ENCODE measurements around the gene LGMN.

LGMN gene

GRCh38 chr14:92692822-92693226 lies 55.6 kb downstream of the LGMN start:
- no peak for DNase-seq (ENCODE audit: low spot score)
- TF ChIP-seq, protein P1, sequence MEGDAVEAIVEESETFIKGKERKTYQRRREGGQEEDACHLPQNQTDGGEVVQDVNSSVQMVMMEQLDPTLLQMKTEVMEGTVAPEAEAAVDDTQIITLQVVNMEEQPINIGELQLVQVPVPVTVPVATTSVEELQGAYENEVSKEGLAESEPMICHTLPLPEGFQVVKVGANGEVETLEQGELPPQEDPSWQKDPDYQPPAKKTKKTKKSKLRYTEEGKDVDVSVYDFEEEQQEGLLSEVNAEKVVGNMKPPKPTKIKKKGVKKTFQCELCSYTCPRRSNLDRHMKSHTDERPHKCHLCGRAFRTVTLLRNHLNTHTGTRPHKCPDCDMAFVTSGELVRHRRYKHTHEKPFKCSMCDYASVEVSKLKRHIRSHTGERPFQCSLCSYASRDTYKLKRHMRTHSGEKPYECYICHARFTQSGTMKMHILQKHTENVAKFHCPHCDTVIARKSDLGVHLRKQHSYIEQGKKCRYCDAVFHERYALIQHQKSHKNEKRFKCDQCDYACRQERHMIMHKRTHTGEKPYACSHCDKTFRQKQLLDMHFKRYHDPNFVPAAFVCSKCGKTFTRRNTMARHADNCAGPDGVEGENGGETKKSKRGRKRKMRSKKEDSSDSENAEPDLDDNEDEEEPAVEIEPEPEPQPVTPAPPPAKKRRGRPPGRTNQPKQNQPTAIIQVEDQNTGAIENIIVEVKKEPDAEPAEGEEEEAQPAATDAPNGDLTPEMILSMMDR (IDR thresholded peaks at IDR 0.05; ENCODE audit: extremely low read depth, missing control alignments) = no peak

GRCh38 chr14:92690171-92691011 lies 58.0 kb downstream of the LGMN start:
- TF ChIP-seq, protein P1 (IDR thresholded peaks at IDR 0.05; ENCODE audit: extremely low read depth, missing control alignments) = peak; percentile 53
- DNase-seq (ENCODE audit: low spot score) = peak; percentile 63

GRCh38 chr14:92688434-92689375 lies 59.7 kb downstream of the LGMN start:
- TF ChIP-seq, protein P1 (IDR thresholded peaks at IDR 0.05; ENCODE audit: extremely low read depth, missing control alignments) = no peak
- DNase-seq (ENCODE audit: low spot score) = no peak

DNA sequence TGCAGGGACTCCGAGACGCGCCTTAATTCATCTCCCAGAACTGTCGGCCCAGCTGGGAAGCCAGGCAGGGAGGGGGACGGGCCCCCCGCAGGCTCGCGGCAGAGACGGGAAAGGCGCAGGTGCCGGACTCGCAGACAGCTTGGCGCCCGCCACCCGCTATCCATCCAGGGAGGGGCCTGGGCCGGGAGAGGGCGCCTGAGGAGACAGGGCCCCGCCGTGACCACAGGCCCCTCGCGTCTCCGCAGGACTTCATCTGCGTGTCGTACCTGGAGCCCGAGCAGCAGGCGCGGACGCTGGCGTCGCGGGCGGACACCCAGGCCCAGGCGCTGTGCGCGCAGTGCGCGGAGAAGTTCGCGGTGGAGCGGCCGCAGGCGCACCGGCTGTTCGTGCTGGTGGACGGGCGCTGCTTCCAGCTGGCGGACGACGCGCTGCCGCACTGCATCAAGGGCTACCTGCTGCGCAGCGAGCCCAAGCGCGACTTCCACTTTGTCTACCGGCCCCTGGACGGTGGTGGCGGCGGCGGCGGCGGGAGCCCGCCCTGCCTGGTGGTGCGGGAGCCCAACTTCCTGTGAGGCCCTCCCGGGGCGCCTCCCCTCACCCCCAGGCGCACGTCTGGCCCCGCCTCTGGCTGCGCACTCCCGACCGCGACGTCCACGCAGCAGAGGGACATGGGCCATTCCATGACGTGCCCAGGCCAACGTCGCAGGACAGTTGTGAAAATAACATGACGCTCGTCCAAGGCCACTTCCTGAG lies 60.6 kb downstream of the LGMN start:
- peak; percentile 30 for DNase-seq (ENCODE audit: low spot score)

GRCh38 chr14:92686900-92687427 lies 61.5 kb downstream of the LGMN start:
- TF ChIP-seq, protein P1 (IDR thresholded peaks at IDR 0.05; ENCODE audit: extremely low read depth, missing control alignments) = peak; percentile 82
- peak; percentile 84 for DNase-seq (ENCODE audit: low spot score)

More for the DNA sequence above, 60.6 kb downstream of the LGMN start:
- TF ChIP-seq, protein P1 (IDR thresholded peaks at IDR 0.05; ENCODE audit: extremely low read depth, missing control alignments) = no peak

DNA sequence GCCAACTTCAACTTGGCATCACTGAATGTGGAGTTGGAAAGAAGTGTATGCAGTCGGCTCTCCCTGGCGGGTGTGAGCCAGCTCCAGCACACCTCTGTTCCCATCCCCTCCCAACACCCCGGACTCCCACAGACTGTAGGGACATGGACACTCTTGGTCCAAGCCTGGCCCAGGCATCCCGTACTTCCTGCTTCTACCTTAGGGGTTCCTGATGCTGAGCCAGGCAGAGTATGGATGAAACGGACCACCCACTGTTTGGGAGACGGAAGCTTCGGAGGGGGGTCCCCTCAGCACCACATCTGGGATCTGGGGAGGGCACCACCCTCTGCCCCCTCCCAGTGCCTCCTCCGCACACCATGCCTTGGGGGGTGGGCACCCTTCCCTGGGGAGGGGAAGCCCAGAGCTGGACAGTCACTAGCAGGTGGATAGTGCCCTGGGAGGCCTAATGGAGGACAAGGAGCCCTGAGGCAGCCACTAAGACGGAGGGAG lies 62.0 kb downstream of the LGMN start:
- no peak for DNase-seq (ENCODE audit: low spot score)
- TF ChIP-seq, protein P1 (IDR thresholded peaks at IDR 0.05; ENCODE audit: extremely low read depth, missing control alignments) = no peak

All from GM20000 (cell line).